GM12878 (cell line): ENCODE results near the gene TOR2A. TPM values are rescaled to one million over a fixed set of nuclear protein-coding genes. Genes with fewer than 3 reads are reported as not detected.

Experiments
- ATAC-seq: fragments of 200-7000 bp; cut with Tn5 transposase; 3 replicates; pipeline ENCODE4 v1.9.1; 2020; ENCODE audit warnings: mild to moderate bottlenecking, moderate library complexity
- BruUV-seq: library from RNA; stranded (reverse); fragments of 400-500 nt; replicated peaks from 2 replicates; lab custom pipeline; 2021; lab: Mats Ljungman, UMichigan
- CTCF ChIA-PET: fragments of 300-600 bp; sonication (Branson Sonifier 250); formaldehyde crosslinking; extraction: SDS; loops from one replicate; lab custom pipeline; 2021; ENCODE audit warnings: inconsistent platforms; lab: Yijun Ruan, JAX
- POLR2A ChIA-PET: fragments of 350-600 bp; formaldehyde crosslinking; extraction: SDS; loops from one replicate; lab custom pipeline; 2021; ENCODE audit warnings: inconsistent platforms; lab: Charles Lee
- RAD21 ChIA-PET: fragments of 300-600 bp; sonication (Branson Sonifier 250); formaldehyde crosslinking; loops from one replicate; lab custom pipeline; 2023; ENCODE audit warnings: antibody characterized with exemption; ENCODE audit not compliant: unreplicated experiment; lab: Charles Lee
- SMC1A ChIA-PET: fragments of 300-600 bp; sonication (Branson Sonifier 250); formaldehyde crosslinking; loops from one replicate; lab custom pipeline; 2023; ENCODE audit not compliant: unreplicated experiment, uncharacterized antibody; lab: Charles Lee
- DNase-seq: peaks from one replicate; pipeline ENCODE4 v3.0.0-alpha.2; 2011; ENCODE audit warnings: low read depth, low spot score
- FAIRE-seq: peaks from 3 replicates; lab custom pipeline; 2011; peaks lifted over from hg19 to GRCh38; lab: Jason Lieb, UNC
- H2AFZ ChIP-seq: 2 replicates; pipeline ENCODE4 v1.6.0; 2011; ENCODE audit warnings: low read depth, low read length, control low read depth; ENCODE audit not compliant: control insufficient read depth
- H3K27ac ChIP-seq: 2 replicates; pipeline ENCODE4 v1.5.1; 2011; ENCODE audit warnings: control low read depth; ENCODE audit not compliant: control insufficient read depth, insufficient read depth
- H3K27me3 ChIP-seq, 2 experiments: replicated peaks in 1 of 2; 2 replicates each; pipeline versions ENCODE4 v1.6.0 to v1.6.1; 2011; ENCODE audit warnings: low read length in 1 of 2; ENCODE audit not compliant: control insufficient read depth in 2 of 2, insufficient read depth in 2 of 2
- H3K36me3 ChIP-seq, 2 experiments: 2 replicates each; pipeline ENCODE4 v1.5.1; 2011; ENCODE audit warnings: low read length in 1 of 2; ENCODE audit not compliant: control insufficient read depth in 2 of 2, insufficient read depth in 2 of 2
- H3K4me1 ChIP-seq: 2 replicates; pipeline ENCODE4 v1.6.1; 2011; ENCODE audit warnings: mild to moderate bottlenecking, low read length, moderate library complexity, mixed read lengths; ENCODE audit not compliant: control insufficient read depth, insufficient read depth
- H3K4me2 ChIP-seq: 2 replicates; pipeline ENCODE4 v1.6.0; 2011; ENCODE audit warnings: control low read depth; ENCODE audit not compliant: control insufficient read depth, insufficient read depth
- H3K4me3 ChIP-seq: fragments of 200-600 bp; sonication (generic); 2 replicates; pipeline ENCODE4 v1.5.1; 2016
- H3K79me2 ChIP-seq: 2 replicates; pipeline ENCODE4 v1.6.0; 2011; ENCODE audit warnings: low read length; ENCODE audit not compliant: control insufficient read depth, insufficient read depth
- H3K9ac ChIP-seq: 2 replicates; pipeline ENCODE4 v1.8.0; 2011; ENCODE audit warnings: low read length, control low read depth, mixed read lengths; ENCODE audit not compliant: control insufficient read depth, insufficient read depth
- H3K9me3 ChIP-seq: replicated peaks from 3 replicates; pipeline ENCODE4 v1.5.1; 2011; ENCODE audit warnings: mild to moderate bottlenecking, low read length; ENCODE audit not compliant: control insufficient read depth, insufficient read depth
- H4K20me1 ChIP-seq: 2 replicates; pipeline ENCODE4 v1.6.0; 2011; ENCODE audit not compliant: control insufficient read depth, insufficient read depth
- CBFB ChIP-seq: IDR thresholded peaks from 2 replicates; pipeline ENCODE4 v1.6.1; 2016; ENCODE audit warnings: antibody characterized with exemption, low read depth
- ESRRA ChIP-seq: IDR thresholded peaks from 2 replicates; pipeline ENCODE4 v1.6.1; 2012; ENCODE audit warnings: mild to moderate bottlenecking, low read length, improper control_type of control experiment
- EZH2 ChIP-seq: IDR thresholded peaks from 2 replicates; pipeline ENCODE4 v1.6.1; 2012; ENCODE audit warnings: low read depth, mild to moderate bottlenecking, control low read depth, inconsistent platforms, low read length, borderline replicate concordance; ENCODE audit not compliant: control insufficient read depth
- FOXK2 ChIP-seq: fragments of 450-650 bp; IDR thresholded peaks from 2 replicates; pipeline ENCODE4 v1.6.1; 2017; ENCODE audit warnings: mild to moderate bottlenecking, moderate library complexity
- NR2F1 ChIP-seq: fragments of 450-650 bp; conservative IDR thresholded peaks from 2 replicates; pipeline ENCODE4 v1.6.1; 2017; ENCODE audit warnings: mild to moderate bottlenecking
- RAD51 ChIP-seq: fragments of 450-650 bp; IDR thresholded peaks from 2 replicates; pipeline ENCODE4 v1.6.1; 2016; ENCODE audit warnings: moderate library complexity, mild to moderate bottlenecking, inconsistent platforms
- SRF ChIP-seq, 2 experiments: IDR thresholded peaks; 2 replicates each; pipeline ENCODE4 v1.6.1; 2011; ENCODE audit warnings: low read depth in 2 of 2, low read length in 2 of 2, mild to moderate bottlenecking in 1 of 2, moderate library complexity in 1 of 2
- ZNF384 ChIP-seq: IDR thresholded peaks from 2 replicates; pipeline ENCODE4 v1.6.1; 2012; ENCODE audit warnings: low read depth, mild to moderate bottlenecking, low read length, improper control_type of control experiment, borderline replicate concordance
- WGBS: methylation state at CpG from one replicate; pipeline ENCODE4 v1.1.6; 2016; ENCODE audit warnings: low lambda C conversion rate; ENCODE audit not compliant: insufficient replicate concordance, insufficient coverage; ENCODE audit errors: missing lambda C conversion rate; 5-methylcytosine and 5-hydroxymethylcytosine counted together
- in situ Hi-C: fragments of 300-500 bp; cut with MboI; formaldehyde crosslinking; loops from 9 replicates; pipeline ENCODE4 v1.14.3; 2018; ENCODE audit warnings: mixed read lengths
- intact Hi-C: fragments of 100-400 bp; cut with micrococcal nuclease; formaldehyde crosslinking; loops from one replicate; pipeline ENCODE4 v1.14.2; 2022; ENCODE audit not compliant: unreplicated experiment
- polyA plus RNA-seq, 11 experiments: library from polyadenylated mRNA; depleted of rRNA in 4 of 11; unstranded in 6 of 11; stranded (reverse) in 5 of 11; fragments of >200 nt; fragmentation: Nextera tagmentation in 4 of 11; fragmentation: Illumina TruSeq in 1 of 11; extraction: Ambion mirVana in 4 of 11; extraction: Trizol in 1 of 11; gene quantifications; 1 replicate in 1 of 11; 2 replicates in 10 of 11; pipeline versions ENCODE4 v1.2.1 to v1.2.3, GENCODE V29; 2011 to 2016; ENCODE audit warnings: inconsistent platforms in 2 of 11, missing spikeins in 2 of 11, low read depth in 1 of 11
- total RNA-seq, 4 experiments: library from RNA; depleted of rRNA in 3 of 4; stranded (reverse); fragments of >200 nt in 3 of 4; fragmentation: Illumina TruSeq in 1 of 4; extraction: Trizol in 1 of 4; gene quantifications; 2 replicates each; pipeline versions ENCODE4 v1.2.1 to v1.2.3, GENCODE V29; 2013 to 2021
- TF ChIP-seq, protein P1 (sequence below): fragments of 450-650 bp; IDR thresholded peaks from 2 replicates; pipeline ENCODE4 v1.6.1; 2017; ENCODE audit warnings: antibody characterized with exemption, mild to moderate bottlenecking, moderate library complexity

Gene TOR2A
- total and polyA plus RNA-seq, 10 of the 15 experiments (the other 5 are each of a cell fraction or from before 2014, with no cell fraction given), result 0.52 to 23.7 (median 8.5) TPM

DNA sequence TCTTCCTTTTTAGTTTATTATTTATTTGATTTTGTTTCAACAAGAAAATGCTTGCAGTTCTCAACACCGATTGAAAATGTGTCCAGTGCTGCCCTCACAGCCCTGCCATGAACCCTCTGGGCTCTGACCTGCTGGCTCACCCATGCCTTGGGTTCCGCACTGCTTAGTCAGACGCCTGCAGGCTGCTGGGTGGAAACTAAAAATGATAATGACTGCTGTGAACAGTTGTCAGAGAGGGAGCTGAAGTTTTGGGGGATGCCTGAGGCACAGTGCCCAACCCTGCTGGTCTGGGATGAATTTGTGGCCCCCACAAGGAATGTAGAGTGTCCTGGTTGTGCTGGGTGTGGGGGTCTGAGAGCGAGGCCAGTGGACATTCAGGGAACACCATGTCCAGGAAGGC, 50.5 kb downstream of the TOR2A start (continued):
- TF ChIP-seq, protein P1, sequence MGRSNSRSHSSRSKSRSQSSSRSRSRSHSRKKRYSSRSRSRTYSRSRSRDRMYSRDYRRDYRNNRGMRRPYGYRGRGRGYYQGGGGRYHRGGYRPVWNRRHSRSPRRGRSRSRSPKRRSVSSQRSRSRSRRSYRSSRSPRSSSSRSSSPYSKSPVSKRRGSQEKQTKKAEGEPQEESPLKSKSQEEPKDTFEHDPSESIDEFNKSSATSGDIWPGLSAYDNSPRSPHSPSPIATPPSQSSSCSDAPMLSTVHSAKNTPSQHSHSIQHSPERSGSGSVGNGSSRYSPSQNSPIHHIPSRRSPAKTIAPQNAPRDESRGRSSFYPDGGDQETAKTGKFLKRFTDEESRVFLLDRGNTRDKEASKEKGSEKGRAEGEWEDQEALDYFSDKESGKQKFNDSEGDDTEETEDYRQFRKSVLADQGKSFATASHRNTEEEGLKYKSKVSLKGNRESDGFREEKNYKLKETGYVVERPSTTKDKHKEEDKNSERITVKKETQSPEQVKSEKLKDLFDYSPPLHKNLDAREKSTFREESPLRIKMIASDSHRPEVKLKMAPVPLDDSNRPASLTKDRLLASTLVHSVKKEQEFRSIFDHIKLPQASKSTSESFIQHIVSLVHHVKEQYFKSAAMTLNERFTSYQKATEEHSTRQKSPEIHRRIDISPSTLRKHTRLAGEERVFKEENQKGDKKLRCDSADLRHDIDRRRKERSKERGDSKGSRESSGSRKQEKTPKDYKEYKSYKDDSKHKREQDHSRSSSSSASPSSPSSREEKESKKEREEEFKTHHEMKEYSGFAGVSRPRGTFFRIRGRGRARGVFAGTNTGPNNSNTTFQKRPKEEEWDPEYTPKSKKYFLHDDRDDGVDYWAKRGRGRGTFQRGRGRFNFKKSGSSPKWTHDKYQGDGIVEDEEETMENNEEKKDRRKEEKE, result no peak
- TF ChIP-seq EZH2 (no peak), SRF (IDR thresholded peaks at IDR 0.05; ENCODE audit: low read depth in 2 of 2, low read length in 2 of 2) (no peak), CBFB (no peak)

DNA sequence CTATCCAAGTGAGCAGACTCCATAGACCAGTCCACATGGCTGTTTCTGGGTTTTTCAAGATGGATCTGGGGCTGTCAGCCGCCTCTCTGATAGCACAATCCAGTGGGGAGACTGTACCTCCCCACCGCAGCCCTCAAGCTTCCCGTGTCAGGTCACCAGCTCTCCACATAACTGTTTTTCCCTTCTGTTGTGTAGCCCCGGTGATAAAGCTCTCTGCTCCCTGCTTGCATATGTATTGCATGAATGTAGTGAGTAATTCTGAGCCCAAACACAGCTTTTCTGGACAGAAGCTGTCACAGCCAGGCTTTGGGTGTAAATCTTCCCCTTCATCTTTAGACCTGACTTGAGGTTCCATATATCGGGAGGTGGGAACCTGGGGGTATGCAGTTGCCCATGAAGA, 51.4 kb downstream of the TOR2A start:
- intact Hi-C loops, result no loop called here
- in situ Hi-C loops, result no loop called here
- DNase-seq, result no peak

More for the DNA sequence above, 51.4 kb downstream of the TOR2A start:
- ChIA-PET CTCF (interaction anchor here (0.7 kb wide), 1 partner anchor 234 kb away, joined by 3 read pairs; no protein-coding TSS in a partner anchor), POLR2A (no interaction called here), RAD21 (interaction anchor here (0.7 kb wide), 1 partner anchor 324 kb away, joined by 3 read pairs; no protein-coding TSS in a partner anchor), SMC1A (interaction anchor here (0.6 kb wide), 1 partner anchor 943 kb away, joined by 3 read pairs; no protein-coding TSS in a partner anchor)
- Histone ChIP-seq H4K20me1 (no peaks in the 10 kb centered on the region), H3K4me3 (no peak overlapping the region), H2AFZ (no peak overlapping the region), H3K79me2 (no peaks in the 10 kb centered on the region), H3K9ac (no peak overlapping the region)
- FAIRE-seq, result no peak
- BruUV-seq, result no TSS peak
- TF ChIP-seq NR2F1 (no peak), RAD51 (no peak), ZNF384 (no peak), FOXK2 (no peak), ESRRA (no peak)
- TF ChIP-seq, all 136 proteins: peak for 0
- peaks cover 0 to 3% of the 10 kb centered on the region in 2 experiments; a peak in 3 of 4 replicates for H3K27me3 ChIP-seq
- H3K27ac ChIP-seq, result no peak overlapping the region
- H3K9me3 ChIP-seq, result no peaks in the 10 kb centered on the region
- WGBS, result 37% methylated on average over 5 of the region's 5 CpGs
- no peak overlapping the region for H3K4me2 ChIP-seq
- H3K36me3 ChIP-seq, result no peaks in the 10 kb centered on the region
- no peak for ATAC-seq
- H3K4me1 ChIP-seq, result no peaks in the 10 kb centered on the region
